GM10847 (cell line): ENCODE measurements around the gene ARPC4.

Experiments
- POLR2A ChIP-seq: IDR thresholded peaks from 2 replicates; pipeline ENCODE4 v1.6.1; 2011; ENCODE audit not compliant: insufficient read length; ENCODE audit errors: extremely low read depth

ARPC4 gene

GRCh38 chr3:9783954-9784353, 8.9 kb upstream of the ARPC4 start:
- TF ChIP-seq POLR2A, result no peak

- no peak for TF ChIP-seq POLR2A
Observed at GRCh38 chr3:9784965-9785364, 7.9 kb upstream of the ARPC4 start.

GRCh38 chr3:9785602-9786001, 7.3 kb upstream of the ARPC4 start:
- no peak for TF ChIP-seq POLR2A

- no peak for TF ChIP-seq POLR2A
Observed at GRCh38 chr3:9786209-9786739, 6.6 kb upstream of the ARPC4 start.

- TF ChIP-seq POLR2A, result no peak
Observed at GRCh38 chr3:9786825-9787669, 5.8 kb upstream of the ARPC4 start.

GRCh38 chr3:9787714-9788113, 5.2 kb upstream of the ARPC4 start:
- no peak for TF ChIP-seq POLR2A

GRCh38 chr3:9791127-9791526, 1.8 kb upstream of the ARPC4 start:
- TF ChIP-seq POLR2A, result no peak

GRCh38 chr3:9791790-9792404, 985 bp upstream of the ARPC4 start:
- TF ChIP-seq POLR2A, result no peak

- TF ChIP-seq POLR2A, result no peak
Observed at GRCh38 chr3:9793161-9793781, 389 bp downstream of the ARPC4 start.

- TF ChIP-seq POLR2A, result no peak
Observed at GRCh38 chr3:9794400-9794799, 1.5 kb downstream of the ARPC4 start.

- TF ChIP-seq POLR2A, result no peak
Observed at GRCh38 chr3:9795207-9795606, 2.3 kb downstream of the ARPC4 start.

- no peak for TF ChIP-seq POLR2A
Observed at GRCh38 chr3:9797196-9797945, 4.5 kb downstream of the ARPC4 start.

GRCh38 chr3:9800529-9800928, 7.6 kb downstream of the ARPC4 start:
- TF ChIP-seq POLR2A, result no peak

- TF ChIP-seq POLR2A, result no peak
Observed at GRCh38 chr3:9803494-9803893, 10.6 kb downstream of the ARPC4 start.

- TF ChIP-seq POLR2A, result no peak
Observed at GRCh38 chr3:9804996-9805395, 12.1 kb downstream of the ARPC4 start.
